NB4 (cell line): ENCODE results near the gene MOGAT1.

Source experiments
- MYC ChIP-seq: IDR thresholded peaks from 2 replicates; pipeline ENCODE4 v1.6.1; 2011; ENCODE audit warnings: low read depth, low read length
- POLR2A ChIP-seq: IDR thresholded peaks from 2 replicates; pipeline ENCODE4 v1.6.1; 2011; ENCODE audit warnings: mild to moderate bottlenecking; ENCODE audit not compliant: insufficient read length; ENCODE audit errors: extremely low read depth
- TF ChIP-seq, protein P1 (sequence below): IDR thresholded peaks from one replicate; pipeline ENCODE4 v1.5.1; 2012; ENCODE audit warnings: low read depth, low read length
- TF ChIP-seq, protein P2 (sequence below): IDR thresholded peaks from 2 replicates; pipeline ENCODE4 v1.6.1; 2011; ENCODE audit warnings: low read depth, low read length

DNA sequence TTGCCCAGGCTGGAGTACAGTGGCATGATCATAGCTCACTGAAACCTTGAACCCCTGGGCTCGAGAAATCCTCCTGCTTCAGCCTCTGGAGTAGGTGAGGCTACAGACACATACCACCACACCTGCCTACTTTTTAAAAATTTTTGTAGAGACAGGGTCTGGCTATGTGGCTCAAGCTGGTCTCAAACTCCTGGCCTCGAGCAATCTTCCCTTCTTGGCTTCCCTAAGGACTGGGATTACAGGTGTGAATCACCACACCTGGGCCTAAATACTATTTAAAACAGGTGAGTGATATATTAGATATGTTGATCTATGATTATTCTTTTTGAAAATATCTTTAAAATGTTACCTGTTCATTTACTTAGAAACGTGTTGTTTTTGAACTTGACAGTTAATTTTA lies 57.2 kb downstream of the MOGAT1 start:
- no peak for TF ChIP-seq POLR2A
- TF ChIP-seq, protein P1, sequence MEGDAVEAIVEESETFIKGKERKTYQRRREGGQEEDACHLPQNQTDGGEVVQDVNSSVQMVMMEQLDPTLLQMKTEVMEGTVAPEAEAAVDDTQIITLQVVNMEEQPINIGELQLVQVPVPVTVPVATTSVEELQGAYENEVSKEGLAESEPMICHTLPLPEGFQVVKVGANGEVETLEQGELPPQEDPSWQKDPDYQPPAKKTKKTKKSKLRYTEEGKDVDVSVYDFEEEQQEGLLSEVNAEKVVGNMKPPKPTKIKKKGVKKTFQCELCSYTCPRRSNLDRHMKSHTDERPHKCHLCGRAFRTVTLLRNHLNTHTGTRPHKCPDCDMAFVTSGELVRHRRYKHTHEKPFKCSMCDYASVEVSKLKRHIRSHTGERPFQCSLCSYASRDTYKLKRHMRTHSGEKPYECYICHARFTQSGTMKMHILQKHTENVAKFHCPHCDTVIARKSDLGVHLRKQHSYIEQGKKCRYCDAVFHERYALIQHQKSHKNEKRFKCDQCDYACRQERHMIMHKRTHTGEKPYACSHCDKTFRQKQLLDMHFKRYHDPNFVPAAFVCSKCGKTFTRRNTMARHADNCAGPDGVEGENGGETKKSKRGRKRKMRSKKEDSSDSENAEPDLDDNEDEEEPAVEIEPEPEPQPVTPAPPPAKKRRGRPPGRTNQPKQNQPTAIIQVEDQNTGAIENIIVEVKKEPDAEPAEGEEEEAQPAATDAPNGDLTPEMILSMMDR, result no peak
- TF ChIP-seq, protein P2, sequence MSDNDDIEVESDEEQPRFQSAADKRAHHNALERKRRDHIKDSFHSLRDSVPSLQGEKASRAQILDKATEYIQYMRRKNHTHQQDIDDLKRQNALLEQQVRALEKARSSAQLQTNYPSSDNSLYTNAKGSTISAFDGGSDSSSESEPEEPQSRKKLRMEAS, result no peak
- no peak for TF ChIP-seq MYC
